Stomach (tissue), 4 donors: ENCODE data around the gene C1QTNF7.

Source experiments
- POLR2A ChIP-seq, 4 donors: fragments of 450-650 bp; IDR thresholded peaks; one replicate each; pipeline ENCODE4 v1.6.1; 2016; ENCODE audit warnings: antibody characterized with exemption in 4 of 4, control low read depth in 2 of 4, mild to moderate bottlenecking in 1 of 4, moderate library complexity in 1 of 4
- POLR2AphosphoS5 ChIP-seq, 3 donors: sonication (generic); formaldehyde crosslinking; IDR thresholded peaks; one replicate each; pipeline ENCODE4 v1.6.1; 2016; ENCODE audit warnings: antibody characterized with exemption in 3 of 3
- TF ChIP-seq, protein P1 (sequence below), 7 experiments: fragments of 450-650 bp in 4 of 7; fragments of 200-600 bp in 3 of 7; sonication (generic) in 3 of 7; IDR thresholded peaks; one replicate each; pipeline ENCODE4 v1.5.1; 2016 to 2019; ENCODE audit warnings: antibody characterized with exemption in 7 of 7, control low read depth in 2 of 7, mild to moderate bottlenecking in 1 of 7

DNA sequence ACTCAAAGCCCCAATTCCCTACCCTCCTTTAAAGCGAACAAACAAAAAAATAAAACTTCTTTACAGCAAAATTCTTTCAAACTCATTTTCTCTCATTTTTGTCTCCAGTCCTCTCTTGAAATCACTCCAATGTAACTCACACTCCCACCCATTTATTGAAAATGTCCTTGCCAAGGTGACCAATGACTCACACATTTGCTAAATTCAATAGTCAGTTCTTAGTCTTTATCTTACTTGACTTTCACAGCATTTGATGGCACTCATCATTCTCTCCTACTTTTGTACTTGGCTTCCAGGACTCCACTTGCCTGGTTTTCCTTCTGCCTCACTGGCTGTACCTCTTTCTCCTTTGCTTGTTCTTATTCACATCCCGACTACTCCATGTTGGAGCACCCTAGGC, 61.7 kb downstream of the C1QTNF7 start:
- TF ChIP-seq, protein P1, sequence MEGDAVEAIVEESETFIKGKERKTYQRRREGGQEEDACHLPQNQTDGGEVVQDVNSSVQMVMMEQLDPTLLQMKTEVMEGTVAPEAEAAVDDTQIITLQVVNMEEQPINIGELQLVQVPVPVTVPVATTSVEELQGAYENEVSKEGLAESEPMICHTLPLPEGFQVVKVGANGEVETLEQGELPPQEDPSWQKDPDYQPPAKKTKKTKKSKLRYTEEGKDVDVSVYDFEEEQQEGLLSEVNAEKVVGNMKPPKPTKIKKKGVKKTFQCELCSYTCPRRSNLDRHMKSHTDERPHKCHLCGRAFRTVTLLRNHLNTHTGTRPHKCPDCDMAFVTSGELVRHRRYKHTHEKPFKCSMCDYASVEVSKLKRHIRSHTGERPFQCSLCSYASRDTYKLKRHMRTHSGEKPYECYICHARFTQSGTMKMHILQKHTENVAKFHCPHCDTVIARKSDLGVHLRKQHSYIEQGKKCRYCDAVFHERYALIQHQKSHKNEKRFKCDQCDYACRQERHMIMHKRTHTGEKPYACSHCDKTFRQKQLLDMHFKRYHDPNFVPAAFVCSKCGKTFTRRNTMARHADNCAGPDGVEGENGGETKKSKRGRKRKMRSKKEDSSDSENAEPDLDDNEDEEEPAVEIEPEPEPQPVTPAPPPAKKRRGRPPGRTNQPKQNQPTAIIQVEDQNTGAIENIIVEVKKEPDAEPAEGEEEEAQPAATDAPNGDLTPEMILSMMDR (IDR thresholded peaks at IDR 0.05), result no peak
- TF ChIP-seq POLR2A (IDR thresholded peaks at IDR 0.05) (no peak), POLR2AphosphoS5 (IDR thresholded peaks at IDR 0.05) (no peak)
